B cell (primary cell): ENCODE data around the gene APCDD1L. TPM values are rescaled to one million over a fixed set of nuclear protein-coding genes. Genes with fewer than 3 reads are reported as not detected.

ENCODE experiments used
- ATAC-seq: fragments of 200-7000 bp; cut with Tn5 transposase; one replicate; pipeline ENCODE4 v1.10.0; 2021; ENCODE audit warnings: low read depth, mild to moderate bottlenecking, moderate number of reproducible peaks, moderate library complexity
- CTCF ChIA-PET: fragments of 350-600 bp; sonication (Branson Sonifier 250); formaldehyde crosslinking; loops from one replicate; lab custom pipeline; 2021; ENCODE audit warnings: antibody characterized with exemption, inconsistent platforms; lab: Charles Lee
- POLR2A ChIA-PET: fragments of 350-600 bp; sonication (Branson Sonifier 250); formaldehyde crosslinking; loops from one replicate; lab custom pipeline; 2021; ENCODE audit warnings: antibody characterized with exemption; lab: Charles Lee
- DNase-seq: peaks from one replicate; pipeline ENCODE4 v3.0.0; 2013
- H2AFZ ChIP-seq: 2 replicates; pipeline ENCODE4 v1.6.1; 2012; ENCODE audit warnings: mild to moderate bottlenecking, low read depth, low read length; ENCODE audit not compliant: insufficient read depth, poor library complexity, severe bottlenecking
- H3K27ac ChIP-seq, 2 donors: 1 replicate in 1 of 2; 2 replicates in 1 of 2; pipeline ENCODE4 v1.5.1; 2012 to 2013; ENCODE audit warnings: low read length in 2 of 2, mild to moderate bottlenecking in 2 of 2, moderate library complexity in 1 of 2
- H3K27me3 ChIP-seq, 4 experiments: fragments of 200-600 bp in 1 of 4; sonication (generic) in 1 of 4; replicated peaks in 1 of 4; 1 replicate in 2 of 4; 2 replicates in 2 of 4; pipeline versions ENCODE4 v1.6.1 to v1.7.0; 2013 to 2016; ENCODE audit warnings: low read length in 3 of 4, mild to moderate bottlenecking in 2 of 4, mixed read lengths in 1 of 4, moderate library complexity in 1 of 4; ENCODE audit not compliant: insufficient read depth in 4 of 4, control insufficient read depth in 3 of 4; ENCODE audit errors: control extremely low read depth in 1 of 4
- H3K36me3 ChIP-seq, 2 experiments: replicated peaks in 1 of 2; 1 replicate in 1 of 2; 2 replicates in 1 of 2; pipeline versions ENCODE4 v1.6.1 to v1.7.1; 2013; ENCODE audit warnings: low read length in 1 of 2; ENCODE audit not compliant: insufficient read depth in 2 of 2, control insufficient read depth in 1 of 2; ENCODE audit errors: control extremely low read depth in 1 of 2, extremely low read depth in 1 of 2
- H3K4me1 ChIP-seq, 2 donors: fragments of 200-600 bp in 1 of 2; sonication (generic) in 1 of 2; 1 replicate in 1 of 2; 2 replicates in 1 of 2; pipeline versions ENCODE4 v1.5.1 to v1.6.1; 2013 to 2017; ENCODE audit warnings: low read length in 2 of 2; ENCODE audit not compliant: control insufficient read depth in 2 of 2, insufficient read depth in 2 of 2
- H3K4me2 ChIP-seq: replicated peaks from 2 replicates; pipeline ENCODE3; 2012; ENCODE audit warnings: mild to moderate bottlenecking, low read depth, low read length; ENCODE audit not compliant: poor library complexity, severe bottlenecking
- H3K4me3 ChIP-seq, 5 experiments: fragments of 200-600 bp in 1 of 5; sonication (generic) in 1 of 5; 1 replicate in 3 of 5; 2 replicates in 2 of 5; pipeline versions ENCODE4 v1.5.1 to v1.7.0; 2011 to 2016; ENCODE audit warnings: low read length in 4 of 5, mild to moderate bottlenecking in 4 of 5, low read depth in 2 of 5, control low read depth in 1 of 5, moderate library complexity in 1 of 5; ENCODE audit not compliant: insufficient read depth in 1 of 5; ENCODE audit errors: control extremely low read depth in 1 of 5, extremely low read depth in 1 of 5
- H3K79me2 ChIP-seq: fragments of 200-600 bp; sonication (generic); one replicate; pipeline ENCODE4 v1.6.0; 2016; ENCODE audit warnings: low read length; ENCODE audit not compliant: control insufficient read depth, insufficient read depth
- H3K9ac ChIP-seq: fragments of 200-600 bp; sonication (generic); 2 replicates; pipeline ENCODE4 v1.6.1; 2017; ENCODE audit warnings: mild to moderate bottlenecking, low read length, moderate library complexity
- H3K9me3 ChIP-seq, 3 donors: one replicate each; pipeline versions ENCODE4 v1.6.1 to v1.7.1; 2013; ENCODE audit warnings: low read length in 2 of 3; ENCODE audit not compliant: control insufficient read depth in 2 of 3, insufficient read depth in 1 of 3; ENCODE audit errors: control extremely low read depth in 1 of 3
- H4K20me1 ChIP-seq: 2 replicates; pipeline ENCODE4 v1.6.0; 2012; ENCODE audit warnings: mild to moderate bottlenecking, low read length; ENCODE audit not compliant: insufficient read depth, control insufficient read depth, poor library complexity, severe bottlenecking
- H3K27ac Mint-ChIP-seq: one replicate; pipeline ENCODE4 v1.8.0; 2021; ENCODE audit warnings: mixed read lengths
- H3K27me3 Mint-ChIP-seq: one replicate; pipeline ENCODE4 v1.8.0; 2021; ENCODE audit warnings: mixed read lengths
- H3K4me1 Mint-ChIP-seq: one replicate; pipeline ENCODE4 v1.8.0; 2021; ENCODE audit warnings: mixed read lengths
- H3K4me3 Mint-ChIP-seq: one replicate; pipeline ENCODE4 v1.8.0; 2021; ENCODE audit warnings: mixed read lengths
- H3K9me3 Mint-ChIP-seq: one replicate; pipeline ENCODE4 v1.8.0; 2022; ENCODE audit warnings: mixed read lengths; ENCODE audit not compliant: insufficient read depth
- CTCF ChIP-seq: fragments of 200-600 bp; IDR thresholded peaks from one replicate; pipeline ENCODE4 v1.8.0; 2022; ENCODE audit warnings: antibody characterized with exemption, mild to moderate bottlenecking
- EZH2 ChIP-seq: IDR thresholded peaks from 2 replicates; pipeline ENCODE4 v1.6.1; 2012; ENCODE audit warnings: borderline replicate concordance, low read depth, mild to moderate bottlenecking, moderate library complexity, low read length; ENCODE audit not compliant: insufficient read depth, poor library complexity, severe bottlenecking
- WGBS: methylation state at CpG from one replicate; pipeline ENCODE4 v1.1.5; 2013; ENCODE audit warnings: missing lambda C conversion rate; ENCODE audit not compliant: insufficient coverage; 5-methylcytosine and 5-hydroxymethylcytosine counted together
- intact Hi-C: fragments of 100-400 bp; cut with micrococcal nuclease; formaldehyde crosslinking; loops from one replicate; pipeline ENCODE4 v1.10.0; 2022
- polyA plus RNA-seq: library from polyadenylated mRNA; depleted of rRNA; stranded (reverse); fragments of >200 nt; gene quantifications from 2 replicates; pipeline ENCODE4 v1.2.3, GENCODE V29; 2012
- total RNA-seq, 2 donors: library from RNA; stranded (reverse); fragments of 120-200 nt in 1 of 2; gene quantifications; 1 replicate in 1 of 2; 2 replicates in 1 of 2; pipeline versions ENCODE4 v1.2.3 to v1.2.4, GENCODE V29; 2013 to 2022

Gene APCDD1L
- total and polyA plus RNA-seq, 2 donors (not counting 1 experiment from before 2014, with no cell fraction given): not detected

DNA sequence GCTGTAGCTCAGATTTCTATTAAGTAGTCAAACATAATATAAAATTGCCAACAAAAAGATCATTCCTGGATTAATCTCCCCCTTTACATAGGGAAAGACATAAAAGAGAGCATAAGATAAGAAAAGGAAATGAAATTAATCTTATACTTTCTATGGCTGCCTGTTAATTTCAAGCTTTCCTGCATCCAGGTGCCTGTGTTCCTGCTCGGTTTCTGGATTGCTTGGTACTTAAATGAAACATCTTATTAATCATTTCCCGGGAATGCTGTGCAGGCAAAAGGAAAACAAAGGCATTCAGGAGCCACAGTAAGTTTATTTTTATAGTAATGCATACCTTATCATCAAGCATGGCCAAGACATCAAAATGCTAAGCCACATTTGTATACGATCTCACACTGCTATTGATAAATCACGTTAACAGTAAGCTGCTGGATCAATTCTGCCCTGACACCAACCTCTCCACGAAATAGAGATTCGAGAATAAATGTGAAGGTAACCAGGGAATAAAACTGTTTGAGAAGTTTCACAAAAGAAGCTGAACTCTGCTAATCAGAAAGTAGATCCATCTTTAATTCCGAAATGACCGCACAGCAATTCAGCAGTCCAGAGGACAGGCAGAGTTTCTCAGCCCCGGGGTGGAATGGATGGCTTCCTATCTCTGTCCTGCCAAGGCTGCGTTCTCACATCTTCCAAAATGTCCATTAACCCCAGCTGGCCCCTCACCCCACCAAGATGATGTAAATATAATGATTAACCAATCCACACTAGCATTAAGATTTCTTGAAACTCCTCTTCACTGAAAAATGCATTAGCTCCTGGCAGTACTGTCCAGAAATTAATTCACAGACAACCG is 32.6 kb upstream of the APCDD1L start:
- TF ChIP-seq EZH2 (no peak), CTCF (no peak)
- intact Hi-C loops: no loop called here
- H2AFZ ChIP-seq: no peak overlapping the region
- 100% methylated on average over 2 of the region's 11 CpGs for WGBS
- DNase-seq: no peak
- H3K4me1 ChIP-seq: no peaks in the 10 kb centered on the region
- H3K4me2 ChIP-seq: no peak overlapping the region
- ChIA-PET POLR2A (no interaction called here), CTCF (no interaction called here)
- ATAC-seq: no peak
- Mint-ChIP-seq H3K27me3 (peaks cover 28% of the 10 kb centered on the region), H3K9me3 (no peaks in the 10 kb centered on the region), H3K4me1 (no peaks in the 10 kb centered on the region), H3K27ac (no peak overlapping the region), H3K4me3 (no peak overlapping the region)
- H4K20me1 ChIP-seq: no peaks in the 10 kb centered on the region
- H3K36me3 ChIP-seq: no peaks in the 10 kb centered on the region
- H3K9ac ChIP-seq: no peak overlapping the region
- H3K27me3 ChIP-seq: no peaks in the 10 kb centered on the region
- H3K27ac ChIP-seq: no peak overlapping the region
- H3K4me3 ChIP-seq: no peak overlapping the region
- no peaks in the 10 kb centered on the region for H3K79me2 ChIP-seq
- no peaks in the 10 kb centered on the region for H3K9me3 ChIP-seq
